Fibroblast of villous mesenchyme (primary cell): ENCODE results near the gene EDNRA. TPM values are rescaled to one million over a fixed set of nuclear protein-coding genes. Genes with fewer than 3 reads are reported as not detected.

Experiments
- DNase-seq: peaks from one replicate; pipeline ENCODE4 v3.0.0-alpha.2; 2010; ENCODE audit warnings: low read depth
- H3K4me3 ChIP-seq: 2 replicates; pipeline ENCODE4 v1.5.1; 2011; ENCODE audit warnings: low read depth, mild to moderate bottlenecking, low read length
- CTCF ChIP-seq: IDR thresholded peaks from 2 replicates; pipeline ENCODE4 v1.5.1; 2012; ENCODE audit warnings: low read depth, mild to moderate bottlenecking, low read length; ENCODE audit not compliant: insufficient read depth
- total RNA-seq: library from RNA; depleted of rRNA; stranded (reverse); fragments of >200 nt; gene quantifications from 2 replicates; pipeline ENCODE4 v1.2.3, GENCODE V29; 2012

Gene EDNRA
- total RNA-seq, 1 donor, result 0.86 TPM

- no peak overlapping the region for H3K4me3 ChIP-seq
- no peak for TF ChIP-seq CTCF
- DNase-seq, result no peak
These were observed 12.4 kb downstream of the EDNRA start for GRCh38 chr4:147493307-147493706.

DNA sequence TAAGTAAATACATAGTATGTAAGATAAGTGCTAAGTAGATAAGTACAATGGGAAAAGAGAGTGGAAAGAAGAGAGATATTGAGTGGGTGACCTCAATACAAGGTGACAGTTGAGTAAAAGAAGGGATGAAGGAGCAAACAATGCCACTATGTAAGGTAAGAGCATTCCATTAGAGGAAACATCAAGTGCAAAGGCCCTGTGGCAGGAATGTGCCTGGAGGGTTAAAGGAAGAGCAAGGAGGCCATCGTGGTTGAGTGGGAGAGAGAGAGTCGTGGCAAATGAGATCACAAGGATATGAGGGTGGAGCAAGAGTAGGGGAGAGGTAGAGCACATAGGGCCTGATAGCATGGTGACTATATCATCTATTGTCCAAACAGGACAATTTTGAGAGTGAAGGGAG is 13.4 kb downstream of the EDNRA start:
- no peak overlapping the region for H3K4me3 ChIP-seq
- no peak for TF ChIP-seq CTCF
- no peak for DNase-seq

- H3K4me3 ChIP-seq, result no peak overlapping the region
- no peak for TF ChIP-seq CTCF
- DNase-seq, result no peak
These were observed 15.6 kb downstream of the EDNRA start for GRCh38 chr4:147496500-147496899.

GRCh38 chr4:147498031-147498660 is 17.2 kb downstream of the EDNRA start:
- no peak for TF ChIP-seq CTCF
- DNase-seq, result peak; percentile 69
- no peak overlapping the region for H3K4me3 ChIP-seq

DNA sequence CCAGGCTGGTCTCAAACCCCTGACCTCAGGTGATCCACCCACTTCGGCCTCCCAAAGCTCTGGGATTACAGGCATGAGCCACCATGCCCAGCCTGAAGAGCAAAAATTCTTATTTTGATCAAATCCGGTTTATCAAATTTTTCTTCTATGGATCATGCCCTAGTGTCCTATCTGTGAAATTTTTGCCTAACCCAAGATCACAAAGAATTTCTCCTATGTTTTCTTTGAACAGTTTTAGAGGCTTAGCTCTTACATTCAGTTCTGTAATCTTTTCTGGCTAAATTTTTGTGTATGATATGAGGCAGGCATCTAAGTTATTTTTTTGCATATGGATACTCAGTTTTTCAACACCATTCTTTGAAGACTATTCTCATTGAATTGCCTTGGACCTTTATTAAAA is 27.4 kb downstream of the EDNRA start:
- TF ChIP-seq CTCF, result no peak
- DNase-seq, result no peak
- H3K4me3 ChIP-seq, result no peak overlapping the region

- no peak for TF ChIP-seq CTCF
- no peak overlapping the region for H3K4me3 ChIP-seq
- no peak for DNase-seq
These were observed 28.5 kb downstream of the EDNRA start for GRCh38 chr4:147509386-147509785.
